HG02870 (cell line): ENCODE results near the gene NOC2L.
"Not testable (repeated sequence)": the region's sequence is repeated elsewhere in the genome, so short reads cannot be mapped to it uniquely, and the experiment has no call there.

ENCODE experiments used
- ATAC-seq: cut with Tn5 transposase; IDR thresholded peaks from one replicate; pipeline ENCODE4 v1.9.1; 2021; ENCODE audit warnings: mild to moderate bottlenecking, moderate library complexity; ENCODE audit not compliant: unreplicated experiment

NOC2L gene

DNA sequence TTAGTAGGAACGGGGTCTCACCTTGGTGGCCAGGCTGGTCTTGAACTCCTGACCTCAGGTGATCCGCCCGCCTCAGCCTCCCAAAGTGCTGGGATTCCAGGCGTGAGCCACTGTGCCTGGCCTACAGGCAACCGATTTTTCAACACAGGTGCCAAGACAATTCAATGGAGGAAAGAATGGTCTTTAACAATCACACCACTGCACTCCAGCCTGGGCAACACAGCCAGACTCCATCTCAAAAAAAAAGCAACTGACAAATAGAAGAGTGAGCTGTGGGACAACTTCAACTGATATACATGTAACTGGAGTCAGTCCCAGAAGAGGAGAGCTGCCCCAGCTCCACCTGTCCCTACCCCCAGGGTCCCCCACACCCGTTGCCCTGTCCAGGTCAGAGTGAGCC is 35.5 kb upstream of the NOC2L start:
- not testable (repeated sequence) for ATAC-seq

DNA sequence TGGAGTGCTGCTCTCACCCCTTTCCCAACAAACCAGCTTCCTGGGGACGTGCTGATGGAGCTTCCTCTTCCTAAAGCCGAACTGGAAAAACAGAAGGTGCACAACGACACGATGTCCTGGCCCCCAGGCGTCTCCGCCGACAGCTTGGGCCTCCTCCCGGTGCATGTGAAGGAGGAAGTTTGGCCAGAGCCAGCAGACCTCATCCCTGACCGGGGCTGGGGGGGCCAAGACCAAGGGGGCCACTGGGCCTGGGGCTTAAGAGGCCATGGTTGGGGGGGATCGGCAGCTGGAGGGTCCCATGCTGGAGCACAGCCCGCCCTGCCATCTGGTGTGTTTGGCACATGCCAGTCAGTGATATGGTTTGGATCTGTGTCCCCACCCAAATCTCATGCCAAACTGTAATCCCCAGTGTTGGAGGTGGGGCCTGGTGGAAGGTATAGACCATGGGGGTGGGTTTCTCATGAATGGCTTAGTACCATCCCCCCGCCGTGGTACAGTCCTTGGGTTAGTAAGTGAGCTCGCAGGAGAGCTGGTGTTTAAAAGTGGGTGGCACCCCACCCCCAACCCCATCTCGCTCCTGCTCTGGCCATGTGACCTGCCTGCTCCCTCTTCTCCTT is 34.4 kb upstream of the NOC2L start:
- no peak for ATAC-seq

DNA sequence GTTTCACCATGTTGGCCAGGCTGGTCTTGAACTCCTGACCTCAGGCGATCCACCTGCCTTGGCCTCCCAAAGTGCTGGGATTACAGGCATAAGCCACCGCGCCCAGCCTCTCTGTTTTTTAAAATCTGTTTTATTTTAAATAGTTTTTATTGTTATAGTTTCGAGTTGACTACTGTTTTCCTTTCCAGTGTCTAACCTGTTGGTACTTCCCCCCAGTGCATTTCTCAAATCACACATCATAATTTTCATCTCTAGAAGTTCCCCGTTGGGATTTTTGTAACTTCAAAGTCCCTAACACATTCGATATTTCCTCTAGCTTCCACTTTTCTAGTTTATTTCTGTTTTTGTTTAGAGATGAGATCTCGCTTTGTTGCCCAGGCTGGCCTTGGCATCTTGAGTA is 33.3 kb upstream of the NOC2L start:
- no peak for ATAC-seq

DNA sequence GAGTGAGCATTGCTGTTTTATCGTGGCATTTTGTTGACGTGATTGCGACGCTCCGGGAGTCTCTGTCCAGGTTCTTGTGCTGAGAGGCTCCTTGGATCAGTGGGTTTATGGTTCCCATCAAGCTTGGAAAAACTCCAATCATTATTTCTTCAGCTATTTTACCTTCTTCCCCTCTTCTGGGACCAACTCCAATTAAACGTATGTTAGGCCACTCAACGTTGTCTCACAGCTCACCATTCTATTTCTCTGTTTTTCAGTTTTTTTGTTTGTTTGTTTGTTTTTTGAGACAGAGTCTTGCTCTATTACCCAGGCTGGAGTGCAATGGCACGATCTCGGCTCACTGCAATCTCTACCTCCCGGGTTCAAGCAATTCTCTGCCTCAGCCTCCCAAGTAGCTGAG is 32.8 kb upstream of the NOC2L start:
- ATAC-seq = no peak

DNA sequence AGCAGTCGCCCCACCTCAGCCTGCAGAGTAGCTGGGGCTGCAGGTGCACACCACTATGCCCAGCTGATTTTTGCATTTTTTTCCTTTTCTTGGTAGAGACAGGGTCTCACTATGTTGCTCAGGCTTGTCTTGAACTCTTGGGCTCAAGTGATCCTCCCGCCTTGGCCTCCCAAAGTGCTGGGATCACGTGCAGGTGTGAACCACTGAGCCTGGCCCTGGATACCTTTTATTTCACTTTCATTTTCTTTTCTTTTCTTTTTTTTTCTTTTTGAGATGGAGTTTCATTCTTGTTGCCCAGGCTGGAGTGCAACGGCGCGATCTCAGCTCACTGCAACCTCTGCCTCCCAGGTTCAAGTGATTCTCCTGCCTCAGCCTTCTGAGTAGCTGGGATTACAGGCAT is 32.2 kb upstream of the NOC2L start:
- not testable (repeated sequence) for ATAC-seq

- ATAC-seq = not testable (repeated sequence)
Measured at GRCh38 chr1:988061-988460, 29.0 kb upstream of the NOC2L start.

GRCh38 chr1:985126-985525 is 26.1 kb upstream of the NOC2L start:
- ATAC-seq = no peak

GRCh38 chr1:984476-984814 is 25.4 kb upstream of the NOC2L start:
- no peak for ATAC-seq

GRCh38 chr1:983798-984475 is 24.9 kb upstream of the NOC2L start:
- no peak for ATAC-seq

DNA sequence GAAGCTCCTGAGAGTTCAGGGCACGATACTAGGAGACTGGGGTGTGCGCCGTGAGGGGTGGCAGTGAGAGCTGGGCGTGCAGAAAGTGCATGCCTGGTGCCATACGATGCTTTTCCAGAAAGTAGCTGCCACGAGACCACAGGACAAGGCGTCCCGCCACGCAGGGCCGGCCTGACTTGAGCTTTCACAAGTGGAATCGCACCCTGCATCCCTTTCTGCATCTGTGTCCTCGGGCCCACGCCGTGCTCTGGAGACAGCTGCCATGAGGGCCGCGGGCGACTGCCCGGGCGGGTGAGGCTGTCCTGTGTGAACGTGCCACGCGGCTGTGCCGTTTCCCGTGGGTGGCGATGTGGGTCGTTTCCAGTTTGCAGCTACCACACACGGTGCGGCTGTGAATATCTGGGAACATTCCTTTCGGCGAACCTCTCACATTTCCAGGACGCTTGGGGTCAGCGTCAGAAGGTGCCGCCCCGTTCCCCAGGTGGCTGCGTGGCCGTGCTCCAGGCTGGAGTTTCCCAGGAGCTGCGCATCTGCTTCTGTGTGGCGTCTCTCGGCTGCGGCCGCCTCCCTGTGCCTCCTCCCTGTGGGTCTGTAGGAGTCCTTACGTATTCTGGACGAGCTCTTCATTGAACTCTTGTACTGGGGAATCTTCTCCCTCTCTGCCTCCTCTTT is 23.8 kb upstream of the NOC2L start:
- ATAC-seq = no peak

- ATAC-seq = no peak
Measured at GRCh38 chr1:981955-982558, 23.0 kb upstream of the NOC2L start, which contains the start of gene PERM1. PERM1 (minus strand) TSS chr1:982093; CDS start chr1:981029, 1,064 bp downstream.

DNA sequence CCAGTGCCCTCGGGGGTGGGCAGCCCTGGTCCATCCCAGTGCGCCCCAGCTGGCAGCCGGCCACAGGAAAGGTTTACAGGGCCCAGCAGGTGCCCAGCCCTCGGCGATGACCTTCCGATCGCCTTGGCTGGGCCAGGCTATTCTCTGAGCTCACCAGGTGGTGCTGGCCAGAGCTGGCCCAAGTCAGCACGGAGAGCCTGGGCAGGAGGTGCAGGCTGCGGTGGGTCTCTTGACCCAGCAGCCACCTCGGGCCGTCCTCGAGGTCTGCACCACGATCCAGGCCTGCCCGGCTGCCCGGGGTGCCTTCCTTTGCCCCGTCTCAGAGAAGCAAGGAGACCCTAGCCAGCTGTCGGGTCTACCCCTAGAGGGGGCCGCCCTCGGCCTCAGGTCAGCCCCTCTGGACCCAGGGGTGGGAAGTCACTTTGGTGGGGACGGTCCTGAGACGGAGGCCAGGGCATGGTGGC is 22.5 kb upstream of the NOC2L start:
- ATAC-seq = no peak

GRCh38 chr1:980602-981395 is 21.7 kb upstream of the NOC2L start:
- ATAC-seq = no peak

DNA sequence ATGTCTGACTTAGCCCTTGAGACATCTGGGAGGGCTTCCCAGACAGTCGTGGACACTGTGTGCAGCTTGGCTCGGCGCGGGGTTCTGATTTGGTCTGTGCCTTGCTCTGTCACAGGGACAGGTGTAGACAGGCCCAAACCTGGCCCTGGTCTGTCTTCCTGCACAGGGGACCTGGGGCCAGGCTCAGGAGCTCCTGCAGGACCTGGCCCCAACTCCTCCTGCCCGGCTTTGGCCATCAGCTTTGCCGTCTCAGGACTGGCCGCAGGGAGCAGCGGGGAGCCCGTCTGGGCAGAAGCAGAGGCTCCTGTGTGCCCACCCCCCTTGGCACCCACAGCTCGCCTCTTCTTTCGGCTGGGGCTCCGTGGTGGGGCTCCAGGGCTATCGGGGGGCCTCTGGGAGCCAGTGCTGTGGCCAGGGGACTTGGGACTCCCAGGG is 21.1 kb upstream of the NOC2L start:
- no peak for ATAC-seq

DNA sequence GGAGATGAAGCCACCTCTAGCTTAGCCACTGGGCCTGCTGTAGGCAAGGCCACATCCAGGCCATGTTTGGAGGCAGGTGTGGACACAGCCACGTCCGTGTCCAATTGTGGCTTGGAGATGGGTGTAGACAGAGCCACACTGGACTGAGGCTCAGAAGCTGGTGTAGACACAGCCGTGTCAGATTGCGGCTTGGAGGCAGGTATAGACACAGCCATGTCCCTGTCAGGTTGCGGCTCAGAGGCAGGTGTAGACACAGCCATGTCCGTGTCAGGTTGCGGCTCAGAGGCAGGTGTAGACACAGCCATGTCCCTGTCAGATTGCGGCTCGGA is 20.7 kb upstream of the NOC2L start:
- no peak for ATAC-seq

DNA sequence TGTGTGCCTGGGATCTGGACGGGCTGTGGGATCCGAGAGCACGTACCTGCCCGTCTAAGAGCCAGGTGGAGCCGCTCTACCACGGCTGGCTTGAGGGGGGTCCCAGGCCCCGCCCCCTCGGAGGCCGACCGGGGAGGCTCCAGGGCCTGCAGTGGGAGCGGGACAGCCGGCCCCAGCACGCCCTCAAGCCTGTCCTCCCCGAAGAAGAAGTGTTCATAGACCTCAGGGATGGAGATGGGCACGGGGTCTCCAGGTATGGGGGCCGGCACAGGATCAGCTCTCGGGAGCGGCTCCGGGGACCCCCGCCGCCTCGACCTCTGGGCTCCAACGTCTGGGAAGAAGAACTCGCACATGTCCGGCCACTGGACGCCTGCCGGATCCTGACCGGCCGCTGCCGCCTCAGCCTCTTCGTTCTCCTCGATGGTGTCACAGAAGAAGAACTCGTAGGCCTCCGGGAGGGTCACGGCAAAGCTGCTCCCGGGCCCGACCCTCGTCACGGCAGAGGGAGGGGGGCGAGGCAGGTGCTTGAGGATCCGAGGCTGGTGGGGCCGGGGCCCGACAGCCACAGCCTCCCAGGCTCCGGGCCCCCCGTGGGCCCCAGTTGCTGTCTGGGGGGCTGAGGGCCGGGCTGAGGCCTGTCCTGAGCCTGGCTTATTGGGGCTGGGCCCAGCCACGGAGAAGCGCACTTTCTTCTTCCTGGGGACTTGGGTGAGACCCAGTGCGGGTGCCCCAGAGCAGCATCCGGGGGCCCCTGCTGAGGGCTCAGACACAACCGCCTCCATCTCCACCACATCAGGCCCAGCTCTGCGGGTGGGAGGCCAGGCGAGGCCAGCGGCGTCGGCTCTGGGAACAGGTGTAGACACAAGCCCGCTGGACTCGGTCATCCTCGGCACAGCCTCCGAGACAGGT is 20.0 kb upstream of the NOC2L start:
- ATAC-seq = no peak

DNA sequence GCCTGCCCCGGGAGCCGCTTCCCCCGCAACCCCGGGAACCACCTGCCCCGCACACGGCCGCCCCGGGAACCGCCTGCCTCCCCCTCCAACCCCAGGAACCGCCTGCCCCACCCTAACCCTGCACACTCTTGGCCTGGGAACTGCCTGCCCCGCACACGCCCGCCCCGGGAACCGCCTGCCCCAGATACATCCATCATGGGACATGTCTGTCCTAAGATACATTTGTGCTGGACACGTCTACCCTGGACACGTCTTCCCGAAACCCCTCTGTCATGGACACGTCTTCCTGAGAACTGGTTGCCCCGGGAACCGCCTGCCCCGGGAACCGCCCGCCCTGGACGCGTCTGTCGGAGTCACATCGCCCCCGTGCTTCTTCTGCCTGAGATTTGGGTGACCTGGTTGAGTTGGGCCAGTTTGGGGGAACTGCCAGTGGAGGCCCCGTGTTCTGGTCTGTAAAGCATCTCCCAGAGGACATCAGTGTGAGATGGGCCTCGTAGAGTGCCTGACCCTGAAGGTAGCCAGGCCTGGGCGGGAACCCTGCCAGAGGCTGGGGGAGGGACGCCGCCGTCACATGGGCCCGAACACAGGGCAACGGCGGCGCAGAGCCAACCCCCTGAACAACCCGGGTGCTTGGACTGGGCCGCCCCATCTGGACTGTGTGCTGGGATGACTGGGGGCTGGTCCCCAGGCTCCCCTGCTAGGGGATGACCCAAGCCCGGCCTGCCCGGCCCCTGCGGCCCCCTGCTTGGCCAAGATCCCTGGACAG is 19.2 kb upstream of the NOC2L start:
- no peak for ATAC-seq

- not testable (repeated sequence) for ATAC-seq
Measured at GRCh38 chr1:976791-977190, 17.7 kb upstream of the NOC2L start.
